NCI-H2196 (cell line): ENCODE results near the gene TCP11L1.
"Not testable (repeated sequence)": the region's sequence is repeated elsewhere in the genome, so short reads cannot be mapped to it uniquely, and the experiment has no call there.

Experiments used
- DNase-seq: peaks from one replicate; lab custom pipeline; 2025; ENCODE audit not compliant: unreplicated experiment; lab: John Stamatoyannopoulos, UW

TCP11L1 gene

DNA sequence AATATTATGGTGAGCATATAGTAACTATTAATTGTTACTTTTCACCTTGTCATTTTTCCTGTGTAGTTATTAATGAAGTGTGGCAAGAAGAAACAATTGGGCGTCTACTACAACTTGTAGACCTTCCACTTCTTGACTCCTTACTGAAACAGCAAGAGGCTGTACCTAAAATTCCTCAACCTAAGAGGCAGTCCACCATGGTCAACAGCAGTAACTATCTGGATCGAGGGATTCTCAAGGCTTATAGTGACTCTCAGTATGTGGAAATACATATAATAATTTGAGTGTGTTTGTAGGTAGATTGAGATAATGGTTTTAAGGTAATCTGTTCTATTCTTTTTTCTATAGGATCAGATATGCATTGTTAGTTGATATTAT is 10.8 kb upstream of the TCP11L1 start:
- DNase-seq: no peak

DNA sequence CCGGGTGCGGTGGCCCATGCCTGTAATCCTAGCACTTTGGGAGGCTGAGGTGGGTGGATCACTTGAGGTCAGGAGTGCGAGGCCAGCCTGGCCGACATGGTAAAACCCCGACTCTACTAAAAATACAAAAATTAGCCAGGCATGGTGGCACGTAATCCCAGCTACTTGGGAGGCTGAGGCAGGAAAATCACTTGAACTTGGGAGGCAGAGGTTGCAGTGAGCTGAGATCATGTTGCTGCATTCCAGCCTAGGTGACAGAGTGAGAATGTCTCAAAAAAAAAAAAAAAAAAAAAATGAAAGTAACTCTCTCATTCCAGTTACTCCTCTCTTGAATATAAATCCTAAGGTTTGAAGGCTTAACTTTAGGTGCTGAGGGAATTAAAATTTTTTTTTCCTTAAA is 10.2 kb upstream of the TCP11L1 start:
- DNase-seq: not testable (repeated sequence)

DNA sequence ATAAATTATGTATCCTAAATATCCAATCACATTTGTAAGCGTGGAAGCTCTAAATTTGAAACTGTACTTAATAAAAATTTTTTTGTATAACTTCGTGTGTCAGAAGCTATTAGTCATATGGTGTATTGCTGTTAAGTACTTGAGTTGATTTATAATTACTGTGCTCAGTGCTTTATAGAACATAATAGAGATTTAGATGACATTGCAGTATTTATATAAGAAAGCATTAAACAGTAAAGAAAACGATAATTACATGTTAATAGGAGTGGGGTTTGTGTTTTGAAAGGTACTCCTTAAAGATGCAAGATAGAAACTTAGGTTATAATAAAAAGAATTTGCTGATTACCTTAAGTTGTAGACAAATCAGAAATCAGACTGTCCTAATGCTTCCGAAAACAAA is 5.9 kb upstream of the TCP11L1 start:
- no peak for DNase-seq

DNA sequence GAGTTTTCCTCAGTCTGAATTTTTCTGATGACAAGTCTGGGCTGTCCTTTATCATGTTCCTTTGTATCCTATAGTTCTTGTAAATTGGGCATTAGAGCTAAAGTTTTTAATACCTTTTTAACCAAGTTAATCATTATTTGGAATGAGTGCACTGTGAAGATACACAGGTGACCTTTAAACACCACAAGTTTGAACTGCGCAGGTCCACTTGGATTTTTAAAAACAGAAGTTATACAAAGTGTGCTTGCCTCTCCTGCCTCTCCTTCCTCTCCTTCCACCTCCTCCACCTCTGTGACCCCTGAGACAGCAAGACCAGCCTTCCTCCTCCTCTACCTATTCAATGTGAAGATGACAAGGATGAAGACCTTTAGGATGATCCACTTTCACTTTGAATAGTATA is 4.4 kb upstream of the TCP11L1 start:
- no peak for DNase-seq

DNA sequence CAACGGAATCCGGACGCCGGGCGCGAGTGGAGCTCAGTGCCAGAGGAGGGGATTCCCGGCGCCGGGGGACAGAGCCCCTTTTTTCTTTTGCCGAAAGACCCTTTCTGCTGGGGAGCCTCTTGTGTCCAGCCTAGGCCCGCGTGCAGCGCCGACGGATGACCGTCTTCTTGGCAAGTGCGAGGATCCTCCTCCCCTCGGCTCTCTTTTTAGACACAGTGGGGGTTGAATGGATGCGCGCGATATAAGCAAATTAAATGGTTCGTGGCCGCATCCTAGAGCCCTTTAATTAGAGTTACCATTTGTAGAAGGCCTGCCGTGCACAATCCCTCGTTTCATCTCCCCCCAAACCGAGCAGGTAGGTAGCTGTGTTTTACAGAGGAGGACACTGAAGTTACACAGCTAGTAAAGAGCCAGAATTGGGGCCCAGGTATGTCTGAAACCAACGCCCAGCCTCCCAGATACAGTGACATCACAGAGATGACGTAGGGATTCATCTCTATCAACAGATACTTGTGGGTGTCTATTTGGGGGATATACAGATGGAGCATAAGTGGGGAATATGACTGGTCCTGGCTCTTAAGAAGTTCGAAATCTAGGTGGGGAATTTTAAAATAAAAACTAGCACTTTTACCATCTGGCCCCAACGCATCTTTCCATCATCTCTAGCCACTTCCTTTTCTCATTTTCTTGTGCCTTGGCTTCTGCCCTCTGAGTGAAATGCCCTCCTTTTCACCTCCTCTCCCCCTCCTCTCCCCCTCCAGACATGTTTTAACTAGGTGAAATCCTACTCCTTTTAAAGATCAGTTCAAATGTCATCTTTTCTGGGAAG is 875 bp downstream of the TCP11L1 start:
- DNase-seq: no peak

DNA sequence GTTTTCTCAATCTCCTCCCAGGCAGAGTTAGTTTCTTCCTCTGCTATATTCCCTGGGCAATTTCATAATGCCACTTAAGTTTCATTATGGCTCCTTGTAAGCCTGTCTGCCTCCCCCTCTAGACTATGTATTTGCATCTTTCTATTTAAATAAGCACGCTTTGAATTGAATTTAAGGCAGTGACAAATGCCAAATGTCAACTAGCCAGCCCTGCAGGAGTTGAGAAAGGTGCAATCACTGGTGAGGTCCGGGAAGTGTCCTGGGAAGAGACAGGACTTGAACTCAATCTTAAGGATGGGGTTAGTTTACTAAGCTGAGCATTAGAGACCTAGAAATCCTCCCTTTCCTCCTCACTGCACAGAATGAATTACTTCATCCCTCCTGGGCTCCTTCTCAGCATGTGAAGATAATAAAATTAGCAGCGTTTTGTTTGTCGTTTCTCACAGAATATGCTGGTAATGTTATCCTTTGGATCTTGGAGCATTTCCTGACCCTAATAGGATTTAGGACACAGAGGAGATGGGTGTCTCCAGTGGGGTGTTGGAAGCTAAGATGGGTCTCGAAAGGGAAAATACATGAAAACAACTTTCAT is 1.6 kb downstream of the TCP11L1 start:
- no peak for DNase-seq

DNA sequence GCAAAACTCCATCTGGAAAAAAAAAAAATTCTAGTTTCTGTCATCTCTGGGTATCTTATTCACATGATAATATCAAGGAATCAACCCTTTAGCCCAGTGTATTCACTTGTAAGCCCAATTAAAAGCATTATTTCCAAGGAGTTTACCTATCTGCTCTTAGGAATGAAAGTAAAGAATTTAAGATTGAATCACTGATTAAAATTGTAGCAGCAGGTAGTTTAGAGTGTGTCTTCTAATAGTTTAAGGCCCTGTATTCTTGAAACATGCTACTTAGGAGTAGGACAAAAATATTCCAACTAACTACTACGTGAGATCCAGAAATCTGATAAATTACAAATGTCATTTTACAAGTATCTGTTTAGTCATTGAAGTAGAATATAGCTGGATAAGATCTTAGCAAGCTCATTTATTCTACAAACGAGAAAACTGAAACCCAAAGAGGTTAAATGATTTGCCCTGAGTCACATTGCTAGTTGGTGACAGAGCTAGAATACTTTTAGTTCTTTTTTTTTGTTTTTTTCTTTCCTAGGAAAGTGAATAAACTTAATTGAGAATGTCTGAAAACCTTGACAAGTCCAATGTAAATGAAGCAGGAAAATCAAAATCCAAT is 4.0 kb downstream of the TCP11L1 start:
- DNase-seq: no peak

DNA sequence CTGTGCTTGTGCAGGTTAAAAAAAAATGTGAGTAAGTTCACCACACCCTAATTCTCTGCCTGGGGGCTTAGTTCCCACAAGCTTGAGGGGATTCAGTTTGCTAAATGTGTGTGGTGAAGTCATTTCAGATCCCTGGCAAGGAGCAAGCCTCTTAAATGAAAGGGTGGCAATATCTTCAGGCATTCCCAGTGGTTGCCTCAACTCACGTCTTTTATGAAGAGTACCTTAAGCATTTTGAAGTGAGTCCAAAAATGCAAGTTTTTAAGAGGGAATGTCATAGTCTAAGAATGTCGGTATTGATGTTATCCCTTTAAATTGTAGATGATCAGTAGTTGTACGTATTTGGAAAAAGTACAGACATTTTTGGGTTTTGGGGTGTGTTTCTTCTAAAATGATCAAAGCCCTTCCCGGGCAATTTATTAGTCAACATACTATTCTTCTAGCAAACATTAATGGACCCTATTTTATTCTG is 4.9 kb downstream of the TCP11L1 start:
- no peak for DNase-seq

DNA sequence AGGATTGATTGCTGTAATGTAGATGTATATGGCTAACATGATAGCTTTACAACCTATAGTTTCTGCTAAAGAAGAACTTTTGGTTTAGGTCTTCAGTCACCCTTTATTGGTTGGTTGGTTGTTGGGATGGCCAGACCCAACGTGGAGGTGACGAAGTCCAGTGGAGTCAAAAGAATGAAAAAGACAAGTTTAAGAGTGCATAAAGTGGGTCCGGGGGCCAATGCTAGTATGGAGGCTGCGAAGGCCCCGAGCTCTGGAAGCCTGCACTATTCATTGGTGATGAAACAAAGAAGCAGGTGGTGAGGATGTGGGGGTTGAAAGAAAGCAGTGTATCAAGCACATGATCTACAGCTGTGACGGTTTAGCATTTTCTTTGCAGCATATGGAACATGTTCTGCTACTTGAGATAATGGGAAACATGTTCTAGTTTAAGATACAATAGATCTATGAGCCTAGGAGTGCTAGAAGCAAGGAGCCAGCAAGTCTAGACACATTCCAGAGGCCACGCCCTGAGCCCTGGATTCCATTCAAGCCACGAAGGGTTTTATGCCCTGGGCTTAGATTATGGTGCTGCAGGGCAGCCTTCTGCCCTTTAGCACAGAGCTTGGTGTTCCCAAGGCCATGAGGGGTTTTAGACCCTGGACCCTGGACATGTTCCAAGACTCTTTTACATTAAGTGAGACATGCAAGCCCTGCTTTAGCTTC is 6.3 kb downstream of the TCP11L1 start:
- DNase-seq: no peak

DNA sequence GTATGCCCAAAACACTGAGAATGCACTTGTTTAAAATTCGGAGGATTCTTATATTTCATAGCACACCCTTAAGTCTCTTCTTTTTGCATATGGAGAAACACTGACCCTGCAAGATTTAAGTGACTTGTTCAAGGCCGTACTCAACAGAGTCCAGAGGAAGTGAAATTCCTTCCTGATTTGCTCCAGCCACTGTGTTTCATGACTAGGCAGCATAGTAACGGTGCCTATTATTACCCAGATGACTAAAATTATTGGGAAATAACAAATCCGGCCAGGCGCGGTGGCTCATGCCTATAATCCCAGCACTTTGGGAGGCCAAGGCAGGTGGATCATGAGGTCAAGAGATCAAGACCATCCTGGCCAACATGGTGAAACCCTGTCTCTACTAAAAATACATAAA is 9.3 kb downstream of the TCP11L1 start:
- DNase-seq: not testable (repeated sequence)

DNA sequence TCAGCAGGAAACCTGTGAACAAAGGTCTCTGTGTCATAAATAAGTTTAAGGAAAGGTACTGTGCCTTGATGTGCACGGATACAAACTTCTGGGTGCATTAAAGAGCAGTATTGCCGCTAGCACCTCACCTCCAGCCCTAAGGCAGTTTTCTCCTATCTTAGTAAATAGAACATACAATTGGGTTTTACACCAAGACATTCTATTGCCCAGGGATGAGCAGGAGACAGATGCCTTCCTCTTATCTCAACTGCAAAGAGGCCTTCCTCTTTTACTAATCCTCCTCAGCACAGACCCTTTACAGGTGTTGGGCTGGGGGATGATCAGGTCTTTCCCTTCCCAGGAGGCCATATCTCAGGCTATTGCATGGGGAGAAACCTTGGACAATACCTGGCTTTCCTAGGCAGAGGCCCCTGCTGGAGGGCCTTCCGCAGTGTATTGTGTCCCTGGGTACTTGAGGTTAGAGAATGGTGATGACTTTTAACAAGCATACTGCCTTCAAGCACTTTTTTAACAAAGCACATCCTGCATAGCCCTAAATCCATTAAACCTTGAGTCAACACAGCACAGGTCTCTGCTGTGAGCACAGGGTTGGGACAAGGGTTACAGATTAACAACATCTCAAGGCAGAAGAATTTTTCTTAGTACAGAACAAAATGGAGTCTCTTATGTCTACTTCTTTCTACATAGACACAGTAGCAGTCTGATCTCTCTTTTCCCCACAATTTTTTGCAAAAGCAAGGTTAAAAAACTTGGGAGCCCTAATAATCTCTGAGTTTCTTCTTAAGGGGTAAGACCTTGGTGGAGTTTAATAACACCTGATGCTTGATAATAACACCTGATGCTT is 10.4 kb downstream of the TCP11L1 start:
- DNase-seq: not testable (repeated sequence)

DNA sequence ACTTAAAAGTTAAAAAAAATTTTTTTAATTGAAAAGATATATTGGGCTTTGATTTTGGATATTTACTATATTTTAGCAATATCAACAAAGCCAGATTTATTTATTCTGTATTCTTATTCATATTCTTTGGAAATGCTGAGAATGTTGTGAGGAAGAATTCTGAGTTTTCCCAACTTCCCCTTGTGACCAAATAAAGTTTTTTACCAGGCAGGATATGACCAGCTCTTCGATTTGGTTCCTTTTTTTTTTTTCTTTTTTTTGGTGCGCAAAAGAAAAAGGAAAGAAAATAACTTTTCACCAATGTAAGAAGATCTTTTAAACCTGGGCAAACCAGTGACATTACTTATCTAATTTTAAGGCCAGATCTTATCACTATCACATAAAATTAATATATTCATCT is 12.9 kb downstream of the TCP11L1 start:
- DNase-seq: no peak

DNA sequence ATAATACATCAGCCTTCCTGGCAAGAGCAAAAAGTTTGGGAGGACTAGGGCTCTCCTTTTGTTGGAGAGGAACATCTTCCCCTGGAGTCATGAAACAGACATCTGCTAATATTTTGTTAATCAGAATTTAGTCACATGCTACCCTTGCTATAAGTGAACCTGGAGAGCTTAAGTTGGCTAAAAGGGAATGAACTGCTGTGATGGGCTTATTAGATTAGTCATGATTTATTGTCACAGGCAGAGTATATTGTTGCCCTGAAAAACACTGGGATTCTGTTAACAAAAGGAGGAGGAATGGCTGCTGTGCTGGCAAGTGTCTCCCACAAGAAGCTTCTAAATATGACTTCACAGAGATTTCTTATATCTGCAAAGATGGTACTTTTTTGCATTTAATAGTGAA is 16.0 kb downstream of the TCP11L1 start:
- no peak for DNase-seq

DNA sequence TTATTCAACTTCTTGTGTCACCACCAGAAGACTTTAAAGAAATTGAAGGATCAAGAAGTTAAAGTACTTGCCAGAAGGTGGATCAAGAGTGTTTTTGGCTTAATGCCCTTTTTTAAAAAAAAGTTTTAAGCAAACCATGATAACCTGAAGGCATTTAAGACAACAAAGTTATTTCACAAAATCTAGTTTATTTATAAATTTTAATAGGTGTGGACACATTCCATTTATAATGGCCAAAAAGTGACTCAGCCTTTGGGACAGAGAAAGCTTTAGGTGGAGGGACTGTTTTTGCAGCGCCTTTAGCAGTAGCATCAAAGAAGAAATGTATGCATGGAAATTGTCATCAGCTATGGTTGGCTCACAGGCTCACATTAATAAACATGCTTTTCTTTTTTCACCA is 17.9 kb downstream of the TCP11L1 start:
- no peak for DNase-seq

DNA sequence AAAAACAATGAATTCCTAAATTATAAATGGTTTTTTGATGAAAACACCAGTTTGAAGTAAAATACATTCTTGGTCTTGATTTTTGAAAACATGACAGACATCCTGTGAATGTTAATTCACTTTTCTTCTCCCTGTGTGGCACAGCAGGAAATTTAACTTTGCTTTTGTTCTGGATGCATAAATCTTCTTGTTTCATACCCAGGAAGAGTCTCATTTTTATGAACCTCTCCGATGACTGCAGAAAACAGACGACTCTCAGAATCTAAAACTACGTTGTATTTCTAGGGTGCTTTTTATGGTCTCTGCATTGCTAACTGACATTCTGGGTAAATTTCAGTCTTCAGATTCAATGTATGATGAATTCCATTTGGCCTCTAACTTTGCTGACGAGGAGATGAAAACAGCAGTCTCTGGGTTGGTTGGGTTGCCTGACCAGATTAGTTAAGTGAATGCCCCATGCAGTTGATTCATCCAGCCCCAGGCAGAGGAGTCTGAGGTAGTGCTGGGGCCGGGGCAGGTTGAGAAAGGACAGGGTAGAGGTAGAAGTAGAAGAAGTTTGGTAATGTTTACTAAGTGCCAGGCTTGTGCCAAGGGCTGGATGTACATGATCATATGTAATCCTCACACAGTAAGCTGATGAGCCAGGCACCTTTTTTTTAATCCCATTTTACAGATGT is 20.1 kb downstream of the TCP11L1 start:
- no peak for DNase-seq

DNA sequence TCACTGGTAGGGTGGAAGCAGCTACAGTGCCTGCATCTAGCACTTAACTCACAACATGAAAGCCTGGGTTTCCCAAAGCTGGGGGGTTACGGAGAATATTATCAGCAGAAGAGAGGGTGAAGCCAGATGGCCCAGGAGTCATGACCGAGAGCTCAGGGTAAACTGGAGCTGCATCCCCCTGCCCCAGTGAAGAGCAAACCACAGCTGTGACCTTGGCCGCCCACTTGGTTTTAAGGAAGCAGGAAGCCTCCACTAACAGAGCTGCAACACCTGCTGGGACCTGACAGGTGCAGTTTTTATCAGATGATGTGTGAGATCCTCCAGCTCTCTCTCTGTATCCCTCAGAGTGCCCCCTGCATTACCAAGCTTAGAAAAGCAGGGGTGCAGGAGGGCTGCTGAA is 20.9 kb downstream of the TCP11L1 start:
- DNase-seq: no peak

DNA sequence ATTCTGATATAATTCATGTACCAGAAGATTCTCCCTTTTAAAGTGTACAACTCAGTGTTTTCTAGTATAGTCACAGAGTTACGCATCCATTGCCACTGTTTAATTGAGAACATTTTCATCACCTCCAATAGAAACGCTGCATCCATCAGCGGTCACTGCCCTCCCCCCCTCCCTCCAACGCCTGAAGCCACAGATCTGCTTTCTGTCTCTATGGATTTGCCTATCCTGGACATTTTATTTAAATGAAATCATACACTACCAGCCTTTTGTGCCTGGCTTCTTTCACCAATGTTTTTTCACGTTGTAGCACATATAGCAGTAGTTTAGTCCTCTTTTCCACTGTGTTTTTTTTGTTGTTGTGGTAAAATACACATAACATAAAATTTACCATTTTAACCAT is 22.8 kb downstream of the TCP11L1 start:
- no peak for DNase-seq

DNA sequence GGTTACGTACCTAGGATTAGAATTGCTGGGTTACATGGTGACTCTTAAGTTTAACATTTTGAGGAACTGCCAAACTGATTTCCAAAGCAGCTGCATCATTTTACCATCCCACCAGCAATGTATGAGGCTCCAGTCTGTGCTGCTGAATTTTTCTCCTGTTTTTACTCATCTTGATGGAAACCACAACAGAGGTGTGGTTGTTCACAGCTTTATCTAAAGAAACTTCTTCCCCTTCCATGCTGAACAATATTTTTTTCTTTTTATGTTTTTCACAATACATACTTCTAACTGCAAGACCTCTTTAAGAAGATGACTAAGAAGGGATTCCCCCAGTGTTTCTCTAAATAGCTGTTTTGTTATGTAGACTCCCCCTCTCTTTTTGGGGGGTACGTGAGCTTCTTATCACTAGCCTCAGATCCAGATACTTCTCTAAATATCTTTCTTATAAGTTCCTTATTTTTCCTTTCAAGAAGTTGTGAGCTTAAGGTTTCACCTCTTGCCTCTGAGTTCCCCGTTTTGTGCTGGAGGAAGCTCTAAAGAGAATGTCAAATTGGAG is 24.0 kb downstream of the TCP11L1 start:
- no peak for DNase-seq

DNA sequence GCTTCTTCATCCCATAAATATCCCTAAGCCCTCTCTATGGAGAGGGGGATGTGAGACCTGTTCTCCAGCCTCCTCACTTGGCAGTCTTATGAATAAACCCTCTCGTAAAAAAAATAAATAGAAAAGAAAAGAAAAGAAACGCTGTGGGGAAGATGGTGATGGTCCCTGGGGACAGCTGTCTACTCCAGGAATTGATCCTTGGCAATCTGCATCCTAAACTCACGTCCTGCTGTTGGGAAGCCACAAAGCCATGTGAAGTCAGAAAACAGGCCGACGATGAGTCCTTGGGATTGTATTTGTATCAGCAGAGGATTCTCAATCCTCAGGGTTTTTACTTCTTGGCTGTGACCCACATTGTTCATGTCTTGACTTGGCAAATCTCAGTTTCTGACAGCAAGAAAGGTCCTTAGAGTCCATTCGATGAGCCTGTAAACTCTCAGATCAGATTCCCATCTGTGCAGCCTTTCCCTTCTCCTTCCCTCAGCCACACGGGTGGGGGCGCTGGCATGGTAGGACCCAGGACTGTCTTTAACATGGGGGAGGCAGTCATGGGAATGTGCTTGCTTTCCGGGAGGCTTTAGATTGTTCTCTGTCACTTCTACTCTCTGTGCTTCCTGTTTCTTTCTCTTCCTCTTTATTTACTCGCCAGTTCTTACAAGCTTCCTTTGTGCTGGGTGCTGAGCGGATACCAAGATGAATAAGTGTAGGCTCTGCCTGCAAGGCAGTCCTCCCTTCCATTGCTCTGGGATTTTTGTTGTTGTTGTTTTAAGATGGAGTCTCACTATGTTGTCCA is 24.9 kb downstream of the TCP11L1 start:
- DNase-seq: no peak
